Peyer's patch (tissue), 4 donors: ENCODE results near the gene UGT1A9.

Source experiments
- POLR2A ChIP-seq, 2 donors: fragments of 450-650 bp; IDR thresholded peaks; one replicate each; pipeline ENCODE4 v1.5.1; 2017; ENCODE audit warnings: antibody characterized with exemption in 2 of 2, mild to moderate bottlenecking in 2 of 2, moderate library complexity in 2 of 2
- TF ChIP-seq, protein P1 (sequence below), 6 experiments: fragments of 450-650 bp in 4 of 6; fragments of 200-600 bp in 2 of 6; sonication (generic) in 1 of 6; IDR thresholded peaks; one replicate each; pipeline ENCODE4 v1.5.1; 2017 to 2019; ENCODE audit warnings: antibody characterized with exemption in 6 of 6, mild to moderate bottlenecking in 3 of 6, moderate library complexity in 1 of 6

DNA sequence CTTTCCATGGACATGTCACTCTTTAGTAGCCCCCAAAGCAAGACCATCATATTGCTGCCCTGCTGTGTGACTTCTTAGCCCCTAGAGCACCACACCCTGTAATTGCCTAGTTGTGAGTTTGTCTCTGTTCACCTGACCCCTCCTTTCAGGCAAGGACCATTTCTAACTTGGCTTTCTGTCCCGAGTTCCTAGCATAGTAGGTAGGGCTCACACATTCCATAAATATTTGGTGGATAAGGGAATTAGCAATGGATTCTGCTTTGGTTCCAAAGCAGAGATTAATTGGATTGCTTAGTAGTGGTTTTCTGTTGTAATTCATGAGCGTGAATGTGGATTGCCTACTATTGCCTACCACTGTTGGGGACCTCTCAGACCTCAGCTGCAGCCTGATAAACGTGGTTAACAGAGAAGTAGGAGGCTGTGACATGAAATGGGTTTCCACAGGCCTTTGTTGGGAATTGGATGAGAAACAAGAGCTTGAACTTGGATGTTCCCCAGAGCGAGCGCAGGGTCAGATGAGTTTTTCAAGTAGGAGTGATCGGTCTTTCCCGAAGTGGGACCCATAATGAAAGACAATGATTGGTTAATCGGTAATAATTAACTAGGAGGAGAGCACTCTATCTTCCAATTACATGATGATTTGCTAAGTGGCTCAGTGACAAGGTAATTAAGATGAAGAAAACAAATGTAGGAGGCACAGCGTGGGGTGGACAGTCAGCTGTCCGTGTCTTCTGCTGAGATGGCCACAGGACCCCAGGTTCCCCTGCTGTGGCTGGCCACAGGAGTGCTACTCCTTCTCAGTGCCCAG, 75.0 kb downstream of the UGT1A9 start:
- TF ChIP-seq, protein P1, sequence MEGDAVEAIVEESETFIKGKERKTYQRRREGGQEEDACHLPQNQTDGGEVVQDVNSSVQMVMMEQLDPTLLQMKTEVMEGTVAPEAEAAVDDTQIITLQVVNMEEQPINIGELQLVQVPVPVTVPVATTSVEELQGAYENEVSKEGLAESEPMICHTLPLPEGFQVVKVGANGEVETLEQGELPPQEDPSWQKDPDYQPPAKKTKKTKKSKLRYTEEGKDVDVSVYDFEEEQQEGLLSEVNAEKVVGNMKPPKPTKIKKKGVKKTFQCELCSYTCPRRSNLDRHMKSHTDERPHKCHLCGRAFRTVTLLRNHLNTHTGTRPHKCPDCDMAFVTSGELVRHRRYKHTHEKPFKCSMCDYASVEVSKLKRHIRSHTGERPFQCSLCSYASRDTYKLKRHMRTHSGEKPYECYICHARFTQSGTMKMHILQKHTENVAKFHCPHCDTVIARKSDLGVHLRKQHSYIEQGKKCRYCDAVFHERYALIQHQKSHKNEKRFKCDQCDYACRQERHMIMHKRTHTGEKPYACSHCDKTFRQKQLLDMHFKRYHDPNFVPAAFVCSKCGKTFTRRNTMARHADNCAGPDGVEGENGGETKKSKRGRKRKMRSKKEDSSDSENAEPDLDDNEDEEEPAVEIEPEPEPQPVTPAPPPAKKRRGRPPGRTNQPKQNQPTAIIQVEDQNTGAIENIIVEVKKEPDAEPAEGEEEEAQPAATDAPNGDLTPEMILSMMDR (IDR thresholded peaks at IDR 0.05), result no peak
- no peak for TF ChIP-seq POLR2A (IDR thresholded peaks at IDR 0.05)
